Activated CD4-positive, alpha-beta T cell treated with anti-CD3 and anti-CD28 coated beads, Interleukin-2, amount 50 U/mL, for 1 hour (primary cell): Measurements from ENCODE around the gene VKORC1.

Experiments used
- DNase-seq: peaks from one replicate; pipeline ENCODE4 v3.0.0-alpha.2; 2020

VKORC1 gene

DNA sequence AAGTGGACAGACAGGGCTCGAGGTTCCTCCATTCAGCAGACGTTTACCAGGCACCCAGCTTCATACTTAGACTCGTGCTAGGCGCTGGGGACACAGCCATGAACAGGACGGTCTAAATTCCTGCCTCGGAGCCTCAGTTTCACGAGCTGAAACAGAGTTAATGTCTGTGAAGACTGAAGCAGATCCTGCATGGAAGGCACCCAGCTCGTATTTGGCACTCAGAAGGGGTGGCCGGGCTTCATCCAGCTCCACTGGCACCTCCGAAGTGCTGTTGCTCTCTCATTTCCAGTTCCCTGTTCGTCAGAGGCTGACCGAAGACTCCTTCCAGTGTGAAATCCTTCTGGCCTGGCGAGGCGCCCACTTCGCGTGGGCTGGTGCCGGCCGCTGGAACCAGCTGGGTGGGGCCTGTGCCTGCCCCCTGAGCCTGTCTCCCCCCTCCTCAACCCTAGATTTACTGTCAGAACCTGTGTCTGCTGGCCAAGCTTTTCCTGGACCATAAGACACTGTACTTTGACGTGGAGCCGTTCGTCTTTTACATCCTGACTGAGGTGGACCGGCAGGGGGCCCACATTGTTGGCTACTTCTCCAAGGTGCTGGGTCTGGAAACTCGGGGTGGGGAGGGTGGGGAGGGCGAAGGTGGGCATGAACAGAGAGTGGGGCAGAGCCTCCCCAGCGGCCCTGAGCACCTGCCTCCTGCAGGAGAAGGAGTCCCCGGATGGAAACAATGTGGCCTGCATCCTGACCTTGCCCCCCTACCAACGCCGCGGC, 35.2 kb upstream of the VKORC1 start:
- DNase-seq = no peak

- no peak for DNase-seq
Measured at GRCh38 chr16:31128711-31129567, 34.3 kb upstream of the VKORC1 start.

DNA sequence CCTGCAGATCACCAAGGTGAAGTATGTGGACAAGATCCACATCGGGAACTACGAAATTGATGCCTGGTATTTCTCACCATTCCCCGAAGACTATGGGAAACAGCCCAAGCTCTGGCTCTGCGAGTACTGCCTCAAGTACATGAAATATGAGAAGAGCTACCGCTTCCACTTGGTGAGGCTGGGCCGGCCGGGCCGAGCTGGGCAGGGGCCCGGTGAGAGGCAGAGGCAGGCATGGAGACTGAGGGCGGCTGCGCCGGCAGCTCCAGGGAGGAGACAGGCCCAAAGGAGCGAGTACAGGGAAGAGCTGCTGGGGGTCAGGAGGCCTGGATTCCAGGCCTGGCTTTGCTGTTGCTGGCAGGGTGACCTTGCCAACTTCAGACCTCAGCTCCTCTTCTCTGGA, 32.6 kb upstream of the VKORC1 start:
- DNase-seq = no peak

GRCh38 chr16:31125844-31126243, 31.2 kb upstream of the VKORC1 start:
- DNase-seq = no peak

DNA sequence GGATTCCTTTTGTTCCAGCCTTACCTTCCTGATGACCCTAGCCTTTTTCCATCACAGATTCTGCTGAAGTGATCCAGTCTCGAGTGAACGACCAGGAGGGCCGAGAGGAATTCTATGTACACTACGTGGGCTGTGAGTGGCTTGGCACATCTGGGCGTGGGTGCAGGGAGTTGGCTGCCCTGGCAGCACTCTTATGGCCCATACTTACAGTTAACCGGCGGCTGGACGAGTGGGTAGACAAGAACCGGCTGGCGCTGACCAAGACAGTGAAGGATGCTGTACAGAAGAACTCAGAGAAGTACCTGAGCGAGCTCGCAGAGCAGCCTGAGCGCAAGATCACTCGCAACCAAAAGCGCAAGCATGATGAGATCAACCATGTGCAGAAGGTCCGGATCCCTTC, 25.5 kb upstream of the VKORC1 start:
- DNase-seq = no peak

GRCh38 chr16:31118223-31119155, 23.9 kb upstream of the VKORC1 start:
- no peak for DNase-seq

DNA sequence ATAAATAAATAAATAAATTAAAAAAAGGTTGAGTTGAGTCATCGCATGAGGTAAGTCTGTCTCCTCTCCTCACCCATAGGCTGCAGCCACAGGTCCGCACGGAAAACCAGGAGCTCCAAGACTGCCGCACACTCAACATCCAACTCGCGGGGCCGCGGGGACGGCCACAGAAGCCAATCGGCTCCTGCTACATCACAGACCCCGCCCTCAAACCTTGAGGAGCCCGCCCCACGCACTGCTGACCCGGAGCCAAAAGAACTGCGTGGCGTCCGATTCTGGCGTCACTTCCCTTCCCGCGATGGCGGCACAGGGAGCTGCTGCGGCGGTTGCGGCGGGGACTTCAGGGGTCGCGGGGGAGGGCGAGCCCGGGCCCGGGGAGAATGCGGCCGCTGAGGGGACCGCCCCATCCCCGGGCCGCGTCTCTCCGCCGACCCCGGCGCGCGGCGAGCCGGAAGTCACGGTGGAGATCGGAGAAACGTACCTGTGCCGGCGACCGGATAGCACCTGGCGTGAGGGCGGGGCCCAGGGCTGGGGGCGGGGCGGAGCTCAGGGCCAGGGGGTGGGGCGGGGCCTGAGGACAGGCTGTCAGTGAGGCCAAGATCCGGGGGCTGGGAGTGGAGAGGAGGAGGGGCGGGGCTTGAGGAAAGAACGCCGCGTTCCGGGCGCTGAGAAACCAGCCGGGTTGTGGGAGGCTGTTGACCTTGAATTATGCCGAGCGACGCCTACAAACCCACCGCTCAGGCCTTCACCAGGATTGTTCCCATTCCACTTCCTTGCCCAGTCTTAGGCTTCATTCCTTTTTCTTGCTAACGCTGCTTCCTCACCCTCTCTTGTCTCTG, 23.0 kb upstream of the VKORC1 start, which contains the start of gene KAT8:
KAT8 (plus strand) TSS at position 281 of the 839 bp plus-strand sequence; CDS start at position 299, 18 bp downstream.
- DNase-seq = peak; percentile 96

DNA sequence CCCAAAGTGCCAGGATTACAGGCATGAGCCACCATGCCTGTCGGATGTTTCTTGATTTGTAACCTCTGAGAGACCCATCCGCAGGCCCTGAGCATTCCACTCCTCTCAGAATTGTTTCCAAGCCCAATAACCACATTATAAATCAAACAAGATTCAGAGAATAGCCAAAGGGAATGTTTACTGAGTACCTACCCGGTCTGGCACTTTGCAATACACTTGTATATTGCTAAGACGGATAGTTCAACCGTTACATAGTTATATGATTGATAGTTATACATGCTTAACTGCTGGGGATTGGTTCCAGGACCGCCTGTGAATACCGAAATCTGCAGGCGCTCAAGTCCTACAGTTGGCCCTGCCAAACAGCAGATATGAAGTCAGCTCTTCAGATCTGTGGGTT, 19.9 kb upstream of the VKORC1 start:
- DNase-seq = no peak

DNA sequence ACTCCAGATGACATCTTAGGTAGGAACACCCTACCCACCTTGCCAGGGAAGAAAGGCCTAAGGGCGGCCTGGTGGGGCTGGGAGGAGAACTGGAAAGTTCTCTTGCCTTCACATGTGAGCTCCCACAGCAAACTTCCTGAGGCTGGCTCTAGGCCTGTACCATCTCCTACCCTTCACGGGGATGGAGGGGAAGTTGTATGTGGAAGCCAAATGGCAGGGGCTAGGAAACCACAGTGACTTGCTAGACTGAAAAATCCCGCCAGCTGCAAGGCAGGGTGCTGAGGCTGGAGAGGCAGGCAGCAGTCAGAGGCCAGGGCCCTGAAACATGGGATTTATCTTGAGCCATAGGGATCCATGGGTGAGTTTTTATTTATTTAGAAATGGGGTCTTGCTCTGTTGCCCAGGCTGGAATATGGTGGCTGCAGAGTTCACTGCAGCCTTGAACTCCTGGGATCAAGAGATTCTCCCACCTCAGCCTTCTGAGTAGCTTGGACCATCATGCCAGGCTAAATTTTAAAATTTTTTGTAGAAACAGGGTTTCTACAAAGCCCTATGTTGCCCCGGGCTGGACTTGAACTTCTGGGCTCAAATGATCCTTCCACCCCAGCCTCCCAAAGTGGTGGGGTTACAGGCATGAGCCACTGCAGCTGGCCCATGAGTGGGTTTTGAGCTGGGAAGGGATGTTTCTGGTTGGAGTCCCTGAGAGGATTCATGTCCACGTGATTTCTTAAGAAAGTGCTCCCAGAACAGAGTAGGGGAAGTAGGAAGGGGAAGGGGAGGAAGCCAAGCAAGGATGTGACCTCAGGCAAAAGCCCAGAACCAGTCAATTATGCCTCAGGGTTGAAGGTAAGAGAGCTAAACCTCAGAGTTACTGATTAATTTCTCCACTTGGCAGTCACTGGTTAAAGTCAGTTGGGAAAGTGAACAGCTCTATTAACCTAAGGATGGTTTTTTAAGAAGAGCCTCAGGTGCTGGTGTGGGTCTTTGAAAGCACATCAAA, 18.8 kb upstream of the VKORC1 start:
- no peak for DNase-seq

DNA sequence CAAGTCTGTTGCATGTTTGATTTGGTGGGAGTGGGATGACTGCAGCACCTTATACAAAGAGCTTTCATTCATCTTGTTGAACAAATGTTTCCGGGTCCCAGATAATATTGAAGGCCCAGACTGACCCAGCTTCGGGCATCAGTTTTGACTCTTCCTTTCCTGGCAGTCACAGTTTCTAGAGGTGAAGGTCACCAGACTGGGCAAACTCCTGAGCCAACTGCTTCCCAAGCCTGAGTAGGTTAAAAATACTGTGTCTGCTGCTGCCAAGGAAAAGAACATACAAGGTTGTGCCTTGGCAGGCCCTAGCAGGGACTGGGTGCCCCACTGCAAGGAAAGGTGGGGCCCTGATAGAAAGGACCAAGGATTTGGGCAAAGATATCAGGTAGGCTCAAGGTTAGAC, 18.1 kb upstream of the VKORC1 start:
- no peak for DNase-seq

DNA sequence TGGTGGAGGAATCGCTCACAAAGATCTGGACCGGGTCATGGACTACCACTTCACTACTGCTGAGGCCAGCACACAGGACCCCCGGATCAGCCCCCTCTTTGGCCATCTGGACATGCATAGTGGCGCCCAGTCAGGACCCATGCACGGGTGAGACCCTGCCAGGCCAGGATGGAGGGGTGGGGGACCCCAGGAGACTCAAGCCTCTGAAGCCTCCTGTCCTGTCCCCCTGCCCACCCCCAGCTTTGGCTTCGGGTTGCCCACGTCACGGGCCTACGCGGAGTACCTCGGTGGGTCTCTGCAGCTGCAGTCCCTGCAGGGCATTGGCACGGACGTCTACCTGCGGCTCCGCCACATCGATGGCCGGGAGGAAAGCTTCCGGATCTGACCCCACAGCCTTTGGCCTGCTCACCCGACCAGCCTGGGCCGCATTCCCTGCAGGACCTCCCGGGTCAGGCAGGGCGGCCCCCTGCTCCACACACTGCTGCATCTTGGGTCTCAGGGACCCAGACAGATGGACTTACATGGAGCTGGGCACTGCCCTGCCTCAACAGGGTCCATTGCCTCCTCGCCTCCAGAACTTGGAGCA, 17.4 kb upstream of the VKORC1 start:
- no peak for DNase-seq

GRCh38 chr16:31110106-31111034, 15.8 kb upstream of the VKORC1 start:
- no peak for DNase-seq

DNA sequence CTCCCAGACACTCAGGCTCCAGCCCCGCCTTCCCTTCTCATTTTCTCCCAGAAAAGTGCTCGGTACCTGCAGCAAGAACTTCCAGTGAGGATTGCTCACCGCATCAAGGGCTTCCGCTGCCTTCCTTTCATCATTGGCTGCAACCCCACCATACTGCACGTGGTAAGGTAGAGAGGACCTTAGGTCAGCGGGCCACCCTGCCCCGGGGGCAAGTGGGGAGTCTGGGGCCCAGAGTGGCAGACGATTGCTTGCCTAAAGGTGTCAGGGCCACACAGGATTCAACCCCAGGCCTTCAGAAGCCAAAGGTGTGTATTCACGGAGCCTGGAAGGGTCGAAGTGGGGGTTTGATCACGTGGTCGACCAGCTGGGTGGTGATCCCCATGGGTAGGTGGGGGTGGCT, 15.0 kb upstream of the VKORC1 start:
- no peak for DNase-seq

DNA sequence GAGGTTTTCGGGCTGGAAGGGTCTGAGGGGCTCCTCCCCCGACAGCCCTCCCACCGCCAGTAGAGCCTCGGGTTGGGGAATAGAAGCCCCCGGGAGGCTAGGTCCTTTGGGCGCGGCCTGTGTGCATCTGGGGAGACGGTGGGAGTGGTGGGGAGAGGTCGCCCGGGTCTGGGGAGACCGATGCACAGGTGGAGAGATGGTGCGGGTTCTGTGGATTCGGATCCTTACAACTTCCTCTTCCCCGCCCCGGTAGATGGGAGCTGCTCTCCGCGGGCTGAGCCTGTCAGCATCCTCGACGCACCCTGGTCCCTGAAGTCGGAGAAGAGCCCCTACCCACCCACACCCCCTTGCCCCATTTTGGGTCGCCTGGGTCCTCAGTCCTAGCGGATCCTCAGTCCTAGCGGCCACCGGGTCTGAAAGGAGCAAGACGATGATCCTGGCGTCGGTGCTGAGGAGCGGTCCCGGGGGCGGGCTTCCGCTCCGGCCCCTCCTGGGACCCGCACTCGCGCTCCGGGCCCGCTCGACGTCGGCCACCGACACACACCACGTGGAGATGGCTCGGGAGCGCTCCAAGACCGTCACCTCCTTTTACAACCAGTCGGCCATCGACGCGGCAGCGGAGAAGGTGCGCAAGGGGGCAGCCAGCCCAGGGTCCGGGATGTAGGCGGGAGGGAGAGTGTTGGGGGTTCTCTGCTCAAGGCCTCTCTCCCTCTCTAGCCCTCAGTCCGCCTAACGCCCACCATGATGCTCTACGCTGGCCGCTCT, 14.4 kb upstream of the VKORC1 start:
- no peak for DNase-seq

DNA sequence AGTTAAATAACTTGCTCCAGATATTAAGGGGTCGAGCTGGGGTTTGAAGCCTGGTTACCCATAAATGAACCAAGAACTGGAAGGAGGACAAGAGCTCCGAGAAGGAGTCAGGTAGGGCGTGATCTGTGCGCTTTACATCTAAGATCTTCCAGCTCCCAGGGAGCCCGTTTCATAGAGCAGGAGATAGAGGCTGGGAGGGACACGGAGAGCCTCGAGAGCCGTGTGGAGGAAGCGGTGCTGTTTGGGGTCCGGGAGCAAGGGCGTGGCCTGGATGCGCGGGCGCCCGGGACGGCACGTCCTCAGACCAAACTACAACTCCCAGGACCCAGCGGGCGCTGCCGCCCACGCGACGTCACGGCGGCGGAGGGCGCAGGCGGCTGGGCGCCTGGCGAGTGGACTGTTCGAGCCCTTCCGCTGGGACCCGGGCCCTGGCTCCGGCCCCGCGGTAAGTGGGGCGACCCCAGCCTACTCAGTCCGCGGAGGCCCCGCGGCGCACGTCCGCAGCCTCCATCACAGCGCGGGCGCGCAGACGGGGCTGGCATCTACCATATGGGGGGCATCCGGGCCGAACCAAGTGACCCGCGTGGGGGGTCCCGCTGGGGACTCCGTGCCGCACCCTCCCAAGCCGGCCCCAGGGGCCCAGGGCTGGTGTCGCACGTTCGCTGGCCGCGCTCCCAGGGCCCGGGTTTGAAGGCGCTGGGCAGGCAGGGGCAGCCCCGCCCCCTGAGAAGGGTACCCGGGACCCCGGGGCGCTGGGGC, 13.6 kb upstream of the VKORC1 start, which contains the start of gene BCKDK:
BCKDK (plus strand) TSS at position 352 of the 759 bp plus-strand sequence. CDS start 838 bp downstream, outside the sequence.
- DNase-seq = peak; percentile 46

DNA sequence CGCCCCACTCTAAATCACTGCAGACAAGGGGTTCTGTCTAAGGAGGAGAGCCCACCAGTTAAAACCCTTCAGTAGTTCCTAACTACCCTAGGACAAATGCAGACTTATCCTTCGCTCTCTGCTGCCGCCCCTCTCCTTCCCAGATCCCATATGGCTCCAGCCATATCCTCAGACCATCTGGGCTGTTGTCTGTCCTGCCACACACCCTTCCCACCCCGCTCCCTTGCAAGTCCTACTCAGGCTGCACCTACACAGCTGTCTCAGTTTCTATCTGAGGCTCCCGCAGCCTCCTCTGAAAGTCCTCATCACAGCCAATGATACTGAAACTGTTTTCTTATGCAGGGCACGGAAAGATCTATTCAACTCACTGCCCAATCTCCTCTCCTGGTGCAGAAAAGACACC, 12.9 kb upstream of the VKORC1 start:
- DNase-seq = no peak
